OCI-LY1 (cell line): Measurements from ENCODE around the gene MORN5.

Experiments
- H2AFZ ChIP-seq: fragments of 200-600 bp; sonication (generic), shearing (Covaris generic); 2 replicates; pipeline ENCODE4 v1.6.0; 2014; ENCODE audit warnings: antibody characterized with exemption, mild to moderate bottlenecking, low read length
- H3F3A ChIP-seq: fragments of 200-600 bp; sonication (generic), shearing (Covaris generic); 2 replicates; pipeline ENCODE4 v1.6.0; 2014; ENCODE audit warnings: mild to moderate bottlenecking, antibody characterized with exemption, low read length, moderate library complexity; ENCODE audit not compliant: insufficient read depth
- H3K27ac ChIP-seq: fragments of 200-600 bp; sonication (generic); 2 replicates; pipeline ENCODE4 v1.5.1; 2014; ENCODE audit warnings: low read length, mixed run types, mild to moderate bottlenecking, low read depth; ENCODE audit not compliant: poor library complexity, severe bottlenecking
- H3K27me3 ChIP-seq: fragments of 200-600 bp; sonication (generic); 2 replicates; pipeline ENCODE4 v1.6.0; 2014; ENCODE audit warnings: antibody characterized with exemption, mild to moderate bottlenecking, low read length, moderate library complexity; ENCODE audit not compliant: insufficient read depth
- H3K36me3 ChIP-seq: fragments of 200-600 bp; sonication (generic); 2 replicates; pipeline ENCODE4 v1.6.1; 2014; ENCODE audit warnings: mild to moderate bottlenecking, antibody characterized with exemption, low read length, moderate library complexity, mixed read lengths; ENCODE audit not compliant: insufficient read depth
- H3K4me1 ChIP-seq: fragments of 200-600 bp; sonication (generic); 2 replicates; pipeline ENCODE4 v1.5.1; 2014; ENCODE audit warnings: mild to moderate bottlenecking, low read length, moderate library complexity; ENCODE audit not compliant: insufficient read depth, severe bottlenecking
- H3K4me2 ChIP-seq: fragments of 200-600 bp; sonication (generic), shearing (Covaris generic); 2 replicates; pipeline ENCODE4 v1.6.1; 2014; ENCODE audit warnings: low read length
- H3K4me3 ChIP-seq: fragments of 200-600 bp; sonication (generic); 2 replicates; pipeline ENCODE4 v1.5.1; 2014; ENCODE audit warnings: low read length, low read depth, mild to moderate bottlenecking, mixed read lengths; ENCODE audit not compliant: poor library complexity, severe bottlenecking
- H3K79me2 ChIP-seq: fragments of 200-600 bp; shearing (Covaris generic); 2 replicates; pipeline ENCODE4 v1.6.1; 2016; ENCODE audit warnings: mixed run types, low read length, mixed read lengths; ENCODE audit not compliant: insufficient read depth
- H3K9ac ChIP-seq: fragments of 200-600 bp; sonication (generic), shearing (Covaris generic); 2 replicates; pipeline ENCODE4 v1.6.1; 2014; ENCODE audit warnings: mild to moderate bottlenecking, low read length, mixed read lengths
- H3K9me2 ChIP-seq: fragments of 200-600 bp; sonication (generic), shearing (Covaris generic); 2 replicates; pipeline ENCODE4 v1.6.1; 2014; ENCODE audit warnings: low read depth, mild to moderate bottlenecking, low read length, mixed read lengths
- H3K9me3 ChIP-seq: fragments of 200-600 bp; shearing (Covaris generic); 2 replicates; pipeline ENCODE4 v1.6.1; 2014; ENCODE audit warnings: low read length, mixed read lengths
- H4K20me1 ChIP-seq: fragments of 200-600 bp; sonication (generic), shearing (Covaris generic); 2 replicates; pipeline ENCODE4 v1.6.0; 2016; ENCODE audit warnings: mild to moderate bottlenecking, low read length; ENCODE audit not compliant: insufficient read depth
- CTCF ChIP-seq: fragments of 200-600 bp; sonication (generic), shearing (Covaris generic); IDR thresholded peaks from 2 replicates; pipeline ENCODE4 v1.5.1; 2017; ENCODE audit warnings: mild to moderate bottlenecking, antibody characterized with exemption, low read length, moderate library complexity, mixed read lengths
- EZH2 ChIP-seq: fragments of 200-600 bp; sonication (generic), shearing (Covaris generic); IDR thresholded peaks from 2 replicates; pipeline ENCODE4 v1.8.0; 2017; ENCODE audit warnings: borderline replicate concordance, mixed run types, mild to moderate bottlenecking, antibody characterized with exemption, low read length, moderate library complexity, mixed read lengths

Gene MORN5

GRCh38 chr9:122133984-122134535 is 25.6 kb upstream of the MORN5 start:
- H3K4me2 ChIP-seq = no peak overlapping the region

GRCh38 chr9:122134822-122135528 is 24.7 kb upstream of the MORN5 start:
- no peak overlapping the region for H2AFZ ChIP-seq
- H3K27me3 ChIP-seq = no peaks in the 10 kb centered on the region
- no peaks in the 10 kb centered on the region for H3K79me2 ChIP-seq
- no peaks in the 10 kb centered on the region for H3K36me3 ChIP-seq
- H3K9me2 ChIP-seq = no peaks in the 10 kb centered on the region
- H3K27ac ChIP-seq = no peak overlapping the region
- TF ChIP-seq CTCF (no peak), EZH2 (no peak)
- H3K9ac ChIP-seq = no peak overlapping the region
- no peaks in the 10 kb centered on the region for H4K20me1 ChIP-seq
- no peaks in the 10 kb centered on the region for H3K4me1 ChIP-seq
- no peaks in the 10 kb centered on the region for H3K9me3 ChIP-seq
- H3K4me3 ChIP-seq = no peak overlapping the region
- H3K4me2 ChIP-seq = no peak overlapping the region
- no peaks in the 10 kb centered on the region for H3F3A ChIP-seq

More at GRCh38 chr9:122133984-122134535, 25.6 kb upstream of the MORN5 start:
- Histone ChIP-seq H3K9me2 (no peaks in the 10 kb centered on the region), H3K4me3 (no peak overlapping the region), H3K9ac (no peak overlapping the region), H3F3A (no peaks in the 10 kb centered on the region), H3K79me2 (no peaks in the 10 kb centered on the region), H2AFZ (no peak overlapping the region), H3K27ac (no peak overlapping the region), H3K9me3 (no peaks in the 10 kb centered on the region), H3K27me3 (no peaks in the 10 kb centered on the region), H4K20me1 (no peaks in the 10 kb centered on the region), H3K4me1 (no peaks in the 10 kb centered on the region), H3K36me3 (no peaks in the 10 kb centered on the region)
- TF ChIP-seq EZH2 (no peak), CTCF (no peak)

GRCh38 chr9:122135529-122135859 is 24.2 kb upstream of the MORN5 start:
- H3K4me1 ChIP-seq = no peaks in the 10 kb centered on the region
- no peak for TF ChIP-seq CTCF
- TF ChIP-seq EZH2 = no peak
- no peaks in the 10 kb centered on the region for H3K9me2 ChIP-seq
- H4K20me1 ChIP-seq = no peaks in the 10 kb centered on the region
- no peak overlapping the region for H3K9ac ChIP-seq
- H3K4me2 ChIP-seq = no peak overlapping the region
- H3K79me2 ChIP-seq = no peaks in the 10 kb centered on the region
- no peak overlapping the region for H2AFZ ChIP-seq
- no peak overlapping the region for H3K4me3 ChIP-seq
- H3K36me3 ChIP-seq = no peaks in the 10 kb centered on the region
- H3F3A ChIP-seq = no peaks in the 10 kb centered on the region
- no peaks in the 10 kb centered on the region for H3K9me3 ChIP-seq
- H3K27ac ChIP-seq = no peak overlapping the region
- H3K27me3 ChIP-seq = no peaks in the 10 kb centered on the region
